ENCODE results near the gene PRDM16.

DNA sequence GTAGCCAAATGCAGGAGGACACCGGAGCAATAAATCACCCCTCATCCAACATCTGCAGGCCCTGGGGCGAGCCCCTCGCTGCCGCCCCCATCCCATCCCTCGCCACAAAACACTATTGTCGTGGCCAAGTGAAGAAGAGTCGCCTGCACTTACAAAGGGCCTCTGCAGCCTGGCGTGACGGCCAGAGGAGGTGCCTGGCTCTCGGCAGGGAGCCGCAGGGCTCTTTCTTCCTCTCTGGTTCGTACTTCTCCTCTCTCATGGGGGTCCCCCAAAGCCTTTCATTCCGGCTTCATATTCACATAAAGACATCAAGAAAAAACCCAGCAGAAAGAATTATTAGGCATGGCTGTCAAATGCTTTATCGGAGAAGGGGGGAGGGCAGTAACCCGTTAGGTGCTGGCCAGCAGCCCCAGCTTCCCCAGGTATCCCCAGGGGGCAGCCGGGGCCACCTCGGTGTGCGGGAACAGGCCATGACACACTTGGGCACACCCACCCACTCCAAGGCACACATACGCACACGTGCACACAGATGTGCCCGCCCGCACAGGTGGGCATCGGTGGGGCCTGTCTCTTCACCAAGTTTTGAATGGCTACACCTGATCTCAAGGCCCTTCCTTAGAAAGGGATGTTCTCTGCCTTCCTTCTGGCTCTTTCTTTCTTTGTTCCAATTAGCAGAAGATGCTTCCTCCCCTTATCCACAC, 149.1 kb downstream of the PRDM16 start:
- TF ChIP-seq, protein P1, sequence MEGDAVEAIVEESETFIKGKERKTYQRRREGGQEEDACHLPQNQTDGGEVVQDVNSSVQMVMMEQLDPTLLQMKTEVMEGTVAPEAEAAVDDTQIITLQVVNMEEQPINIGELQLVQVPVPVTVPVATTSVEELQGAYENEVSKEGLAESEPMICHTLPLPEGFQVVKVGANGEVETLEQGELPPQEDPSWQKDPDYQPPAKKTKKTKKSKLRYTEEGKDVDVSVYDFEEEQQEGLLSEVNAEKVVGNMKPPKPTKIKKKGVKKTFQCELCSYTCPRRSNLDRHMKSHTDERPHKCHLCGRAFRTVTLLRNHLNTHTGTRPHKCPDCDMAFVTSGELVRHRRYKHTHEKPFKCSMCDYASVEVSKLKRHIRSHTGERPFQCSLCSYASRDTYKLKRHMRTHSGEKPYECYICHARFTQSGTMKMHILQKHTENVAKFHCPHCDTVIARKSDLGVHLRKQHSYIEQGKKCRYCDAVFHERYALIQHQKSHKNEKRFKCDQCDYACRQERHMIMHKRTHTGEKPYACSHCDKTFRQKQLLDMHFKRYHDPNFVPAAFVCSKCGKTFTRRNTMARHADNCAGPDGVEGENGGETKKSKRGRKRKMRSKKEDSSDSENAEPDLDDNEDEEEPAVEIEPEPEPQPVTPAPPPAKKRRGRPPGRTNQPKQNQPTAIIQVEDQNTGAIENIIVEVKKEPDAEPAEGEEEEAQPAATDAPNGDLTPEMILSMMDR (conservative IDR thresholded peaks at IDR 0.05 in 1 of 2, IDR thresholded peaks at IDR 0.05 in 1 of 2; ENCODE audit: extremely low read depth in 1 of 2, insufficient read depth in 1 of 2, low read depth in 1 of 2, low read length in 2 of 2), result no peak
- TF ChIP-seq EZH2 (IDR thresholded peaks at IDR 0.05; ENCODE audit: borderline replicate concordance, low read length), result no peak
